Hindlimb muscle (tissue), 1 donor: ENCODE results near the gene FGFR1OP2. TPM values are rescaled to one million over a fixed set of nuclear protein-coding genes. Genes with fewer than 3 reads are reported as not detected.
"Not testable (repeated sequence)": the region's sequence is repeated elsewhere in the genome, so short reads cannot be mapped to it uniquely, and the experiment has no call there.

Experiments
- DNase-seq: peaks from one replicate; pipeline ENCODE4 v3.0.0-alpha.2; 2013
- polyA plus RNA-seq: library from polyadenylated mRNA; unstranded; fragments of 120-200 nt; gene quantifications from one replicate; pipeline ENCODE4 v1.2.1, GENCODE V29; 2013; ENCODE audit not compliant: insufficient read length

The FGFR1OP2 gene
- polyA plus RNA-seq, 1 donor: 37.0 TPM

DNA sequence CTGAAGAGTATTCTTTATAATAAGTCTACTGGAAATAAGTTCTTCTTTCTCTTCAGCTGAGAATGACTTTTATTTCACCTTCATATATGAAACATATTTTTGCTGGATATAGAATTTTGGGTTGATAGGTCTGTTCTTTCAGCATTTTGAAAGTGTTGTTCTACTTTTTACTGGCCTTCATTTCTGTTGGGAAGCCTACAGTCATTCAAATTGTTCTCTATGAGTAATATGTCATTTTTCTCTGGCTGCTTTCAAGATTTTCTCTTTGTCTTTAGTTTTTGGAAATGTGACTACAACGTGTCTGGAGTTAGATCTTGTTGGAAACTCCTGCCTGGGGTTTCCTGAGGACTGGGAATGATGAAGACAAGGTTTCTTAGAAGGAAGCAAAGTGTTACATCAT, 10.0 kb downstream of the FGFR1OP2 start:
- no peak for DNase-seq

DNA sequence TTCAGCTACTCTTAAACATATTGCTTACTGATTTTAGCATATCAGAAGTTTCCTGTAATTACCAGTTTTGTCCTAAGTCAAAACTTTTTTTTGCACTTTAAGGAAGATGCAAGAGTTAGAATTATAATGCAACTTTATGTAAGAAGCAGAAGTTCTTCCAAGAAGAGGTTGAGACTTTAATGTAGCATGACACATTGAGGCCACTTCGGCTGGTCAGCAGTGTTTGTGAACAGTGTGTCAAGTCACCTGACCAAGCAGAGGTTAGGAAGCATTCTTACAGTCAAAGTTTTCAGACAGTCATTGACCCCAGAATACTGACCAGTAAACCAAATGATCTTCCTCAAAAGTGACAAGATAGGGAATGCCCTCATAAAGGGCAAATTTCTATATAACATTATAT, 15.2 kb downstream of the FGFR1OP2 start:
- no peak for DNase-seq

DNA sequence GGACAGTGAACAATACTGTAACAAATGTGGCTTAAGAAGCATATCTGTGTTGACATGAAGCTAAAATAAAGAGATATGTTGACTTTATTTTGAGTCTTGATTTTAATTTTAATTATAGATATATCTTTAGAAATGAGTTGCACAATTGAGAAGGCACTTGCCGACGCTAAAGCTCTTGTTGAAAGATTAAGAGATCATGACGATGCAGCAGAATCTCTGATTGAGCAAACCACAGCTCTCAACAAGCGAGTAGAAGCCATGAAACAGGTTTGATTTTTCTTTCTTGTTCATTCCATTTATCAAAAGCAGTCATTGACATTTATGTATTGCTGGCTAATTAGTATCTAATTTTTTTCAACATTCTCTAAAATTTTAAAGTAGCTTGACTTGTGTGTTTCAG, 15.8 kb downstream of the FGFR1OP2 start:
- DNase-seq: no peak

- not testable (repeated sequence) for DNase-seq
These were observed 23.1 kb downstream of the FGFR1OP2 start for GRCh38 chr12:26961391-26961790.

GRCh38 chr12:26961803-26962202, 23.5 kb downstream of the FGFR1OP2 start:
- no peak for DNase-seq

DNA sequence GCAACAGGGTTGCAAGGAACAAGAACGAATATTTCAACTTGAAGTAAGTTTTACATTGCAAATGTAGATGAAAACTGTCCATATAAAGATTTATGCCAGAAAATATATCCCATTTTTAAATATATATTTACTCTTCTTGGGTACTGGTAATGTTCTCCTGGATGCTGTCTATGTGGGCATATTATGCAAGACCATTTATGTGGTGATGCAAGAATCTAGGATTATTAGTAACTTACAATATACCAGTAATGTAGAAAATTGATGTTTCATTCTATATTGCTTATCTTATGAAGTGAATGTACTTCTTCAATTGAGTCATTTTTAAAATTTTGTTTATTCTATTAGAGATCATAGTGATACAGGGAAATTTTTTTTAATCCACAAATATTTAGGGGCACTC, 25.1 kb downstream of the FGFR1OP2 start:
- DNase-seq: no peak

GRCh38 chr12:26966842-26967241, 28.6 kb downstream of the FGFR1OP2 start:
- DNase-seq: no peak

- DNase-seq: no peak
These were observed 31.9 kb downstream of the FGFR1OP2 start for GRCh38 chr12:26970136-26970535.

DNA sequence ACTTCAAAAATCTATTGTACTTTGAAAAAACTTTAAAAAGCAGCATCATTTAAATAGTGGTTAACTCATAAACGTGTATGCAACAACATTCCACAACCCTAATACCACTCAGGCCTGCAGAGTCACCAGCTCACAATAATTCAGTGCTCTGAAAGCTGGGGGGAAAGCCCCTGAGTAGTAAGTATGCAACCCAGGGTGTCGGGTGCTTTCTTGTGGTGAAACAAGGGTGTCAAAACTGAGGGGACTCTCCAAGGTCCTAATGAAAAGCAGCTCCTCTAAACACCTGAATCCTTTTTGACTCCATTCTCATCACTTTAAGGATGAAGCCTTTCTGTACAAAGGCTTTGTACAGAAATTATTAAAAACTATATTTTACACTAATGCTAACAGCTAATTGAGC, 33.7 kb downstream of the FGFR1OP2 start:
- no peak for DNase-seq

DNA sequence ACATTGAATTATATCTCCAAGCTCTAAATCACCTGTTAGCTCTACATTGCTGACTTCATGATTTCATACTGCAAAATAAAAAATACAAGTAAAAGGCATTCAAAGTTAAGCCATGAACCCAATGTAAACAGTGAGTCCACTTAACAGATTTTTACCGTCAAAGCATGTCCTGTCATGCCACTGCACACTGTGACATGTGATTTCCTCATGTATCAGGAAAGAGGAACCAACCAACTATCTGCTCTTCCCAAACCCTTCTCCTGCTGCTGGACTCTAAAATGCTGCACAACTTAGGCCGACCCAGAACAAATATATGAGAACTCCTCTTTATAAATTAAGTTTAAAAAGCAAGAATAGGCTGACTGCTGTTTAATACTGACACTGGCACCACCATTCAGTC, 38.4 kb downstream of the FGFR1OP2 start:
- no peak for DNase-seq

DNA sequence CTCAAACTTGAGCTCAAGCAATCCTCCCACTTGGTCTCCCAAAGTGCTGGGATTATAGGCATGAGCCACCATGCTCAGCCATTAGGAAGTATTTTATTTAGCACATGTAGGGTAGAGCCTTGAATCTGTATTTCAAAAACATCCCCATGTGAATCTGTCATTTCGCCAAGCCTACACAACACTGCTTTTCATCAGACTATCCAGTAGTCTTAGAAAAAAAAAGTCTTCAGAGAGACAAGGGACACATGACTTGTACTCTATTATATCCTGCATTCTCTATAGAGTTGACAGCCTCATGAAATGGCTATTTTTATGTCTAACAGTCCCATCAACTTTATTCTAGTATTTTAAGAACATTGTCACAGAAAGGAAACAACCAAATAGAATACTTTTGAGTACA, 40.5 kb downstream of the FGFR1OP2 start:
- no peak for DNase-seq

DNA sequence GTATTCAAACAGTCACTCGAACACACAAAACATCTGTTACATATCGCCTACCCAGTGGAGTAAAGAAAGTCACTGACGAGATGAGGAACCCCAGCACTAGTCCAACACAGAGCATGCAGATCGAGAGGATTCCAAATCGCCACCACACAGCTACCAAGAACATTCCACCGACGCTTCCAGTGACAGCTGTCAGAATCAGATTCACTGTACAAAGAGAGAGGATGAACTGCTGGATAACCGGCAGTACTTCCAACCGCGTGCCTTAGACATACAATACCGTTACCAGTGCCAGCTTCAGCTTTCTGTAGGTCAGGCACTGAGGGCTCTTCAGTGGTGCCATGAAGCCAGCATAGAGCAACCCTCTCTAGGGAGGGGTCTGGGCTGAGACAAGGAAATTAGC, 41.5 kb downstream of the FGFR1OP2 start:
- no peak for DNase-seq

DNA sequence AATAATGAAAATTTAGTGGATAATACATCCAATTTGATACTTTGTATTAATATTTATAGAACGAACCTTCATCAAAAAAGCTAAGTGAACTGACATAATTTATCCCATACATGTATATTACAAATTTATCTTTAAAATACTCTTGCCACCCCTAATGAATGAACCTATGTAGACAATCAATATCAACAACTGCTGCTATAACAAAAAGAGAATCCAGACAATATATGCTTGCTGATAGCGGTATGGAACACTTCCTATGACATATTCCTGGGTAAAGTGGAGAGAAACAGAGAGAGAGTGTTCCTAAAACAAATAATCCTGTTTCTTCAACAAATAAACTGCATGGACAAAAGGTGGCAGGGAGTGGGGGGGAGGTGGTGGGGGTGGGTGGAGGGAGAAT, 44.6 kb downstream of the FGFR1OP2 start:
- no peak for DNase-seq

GRCh38 chr12:26987634-26988424, 49.6 kb downstream of the FGFR1OP2 start:
- peak; percentile 18 for DNase-seq

DNA sequence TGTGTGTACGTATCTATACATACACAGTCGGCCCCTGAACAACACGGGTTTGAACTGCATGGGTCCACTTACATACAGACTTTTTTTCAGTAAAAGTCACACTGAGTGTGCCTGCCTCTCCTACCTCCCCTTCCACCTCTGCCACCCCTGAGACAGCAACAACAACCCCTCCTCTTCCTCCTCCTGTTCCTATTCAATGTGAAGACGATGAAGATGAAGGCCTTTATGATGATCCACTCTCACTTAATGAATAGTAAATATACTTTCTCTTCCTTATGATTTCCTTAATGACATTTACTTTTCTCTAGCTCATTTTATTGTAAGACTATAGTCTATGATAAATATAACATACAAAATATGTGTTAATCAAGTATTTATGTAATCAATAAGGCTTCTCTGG, 50.4 kb downstream of the FGFR1OP2 start:
- no peak for DNase-seq

DNA sequence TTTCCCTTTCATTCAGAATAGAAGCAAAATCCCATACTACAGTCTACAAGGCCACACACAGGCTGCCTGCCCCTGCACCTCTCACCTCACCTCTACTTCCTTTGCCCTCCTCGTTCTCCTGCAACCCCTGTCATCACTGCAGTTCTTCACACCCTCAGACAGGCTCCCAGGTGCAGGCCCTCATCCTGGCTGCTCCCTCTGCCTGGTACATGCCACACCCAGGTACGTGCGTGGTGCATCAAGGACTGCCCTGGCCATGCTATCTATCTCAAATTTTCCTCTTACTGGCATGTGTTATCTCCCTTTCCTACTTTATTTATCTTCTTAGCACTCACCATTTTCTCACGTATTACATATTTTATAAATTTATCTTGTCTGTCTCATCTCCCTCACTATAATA, 51.6 kb downstream of the FGFR1OP2 start:
- no peak for DNase-seq

DNA sequence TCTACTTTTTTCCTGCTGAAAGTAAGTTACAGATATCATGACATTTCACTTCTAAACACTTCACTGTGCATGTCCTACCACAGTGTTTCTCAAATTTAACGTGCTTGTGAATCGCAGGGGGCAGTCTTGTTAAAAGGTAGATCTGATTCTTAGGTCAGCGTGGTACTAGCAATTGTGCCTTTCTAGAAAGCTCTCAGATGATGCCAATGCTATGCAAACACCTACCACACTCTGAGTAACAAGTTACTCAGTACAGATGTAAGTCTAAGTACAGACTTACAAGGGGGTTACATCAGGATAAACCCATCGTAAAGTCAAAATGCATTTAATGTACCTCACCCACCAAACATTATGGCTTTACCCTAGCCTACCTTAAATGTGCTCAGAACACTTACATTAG, 53.6 kb downstream of the FGFR1OP2 start:
- no peak for DNase-seq

DNA sequence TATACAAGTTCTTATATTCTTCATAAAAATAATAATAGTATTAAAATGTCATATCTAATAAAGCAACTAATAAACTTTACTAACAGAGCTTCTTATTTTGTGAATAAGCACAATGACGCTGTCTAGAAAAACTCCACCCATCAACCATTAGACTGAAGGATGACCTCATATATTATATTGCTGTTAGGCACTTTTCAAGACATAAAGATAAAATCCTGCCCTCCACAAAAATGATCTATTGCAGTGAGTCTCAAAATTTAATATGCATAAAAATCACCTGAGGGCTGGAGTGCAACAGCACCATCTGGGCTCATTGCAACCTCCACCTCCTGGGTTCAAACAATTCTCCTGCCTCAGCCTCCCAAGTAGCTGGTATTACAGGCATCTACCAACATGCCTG, 55.8 kb downstream of the FGFR1OP2 start:
- DNase-seq: no peak

- no peak for DNase-seq
These were observed 57.4 kb downstream of the FGFR1OP2 start for GRCh38 chr12:26995706-26996105.

GRCh38 chr12:26997003-26997402, 58.7 kb downstream of the FGFR1OP2 start:
- DNase-seq: no peak

DNA sequence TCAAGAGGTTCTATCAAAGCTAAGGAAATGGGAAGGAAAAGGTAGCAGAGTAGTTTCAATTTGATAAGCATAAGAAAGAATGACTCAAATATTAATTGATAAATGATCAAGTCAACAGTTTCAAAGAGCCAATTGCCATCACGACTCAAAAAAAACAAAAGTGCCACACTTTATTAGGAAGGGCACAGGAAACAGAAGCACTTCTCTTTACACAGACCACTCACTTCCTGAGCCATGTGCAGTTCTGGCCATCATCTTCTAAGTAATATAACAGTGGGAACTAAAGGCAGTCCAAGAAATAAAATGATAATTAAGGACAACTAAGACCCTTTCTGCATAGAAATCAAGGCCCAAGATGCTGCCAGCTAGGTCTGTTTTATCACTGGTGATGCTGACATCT, 62.7 kb downstream of the FGFR1OP2 start:
- no peak for DNase-seq

DNA sequence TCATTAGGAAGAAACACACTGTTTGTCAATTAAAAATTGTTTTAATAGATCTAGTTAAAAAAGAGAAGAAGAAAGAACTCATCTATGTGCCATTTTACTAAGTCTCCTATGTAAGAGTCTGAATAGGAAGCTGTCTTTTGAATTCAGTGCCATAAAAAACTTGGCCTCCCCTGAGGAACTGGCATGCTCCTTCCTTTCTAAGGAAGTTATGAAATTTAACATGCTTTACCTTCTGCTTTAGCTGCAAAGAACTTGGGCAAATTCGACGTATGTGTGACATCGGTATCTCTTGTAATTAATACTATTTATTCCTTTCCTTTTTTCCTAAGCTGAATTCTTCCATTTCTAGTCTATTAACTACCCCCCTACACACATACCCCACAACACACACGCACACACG, 63.4 kb downstream of the FGFR1OP2 start:
- no peak for DNase-seq

DNA sequence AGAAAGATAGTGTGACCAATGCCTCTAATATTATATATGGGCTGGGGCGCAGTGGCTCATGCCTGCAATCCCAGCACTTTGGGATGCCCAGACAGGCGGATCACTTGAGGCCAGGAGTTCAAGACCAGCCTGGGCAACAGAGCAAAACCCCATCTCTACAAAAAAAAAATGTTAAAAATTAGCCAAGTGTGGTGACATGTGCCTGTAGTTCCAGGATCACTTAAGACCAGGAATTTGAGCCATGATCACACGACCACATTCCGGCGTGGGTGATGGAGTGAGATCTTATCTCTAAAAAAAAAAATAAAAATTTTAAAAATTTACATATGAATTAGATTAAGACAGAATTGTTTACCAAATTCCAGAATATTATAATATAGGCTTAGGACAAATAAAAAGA, 63.9 kb downstream of the FGFR1OP2 start:
- DNase-seq: no peak

GRCh38 chr12:27003421-27004381, 65.4 kb downstream of the FGFR1OP2 start:
- DNase-seq: no peak
